Cardiac fibroblast (primary cell): ENCODE data around the gene TBX10.
"Not testable (repeated sequence)": the region's sequence is repeated elsewhere in the genome, so short reads cannot be mapped to it uniquely, and the experiment has no call there.

Experiments used
- DNase-seq, 2 donors: peaks; one replicate each; pipeline versions ENCODE4 v3.0.0 to v3.0.0-alpha.2; 2010; ENCODE audit warnings: low read depth in 2 of 2
- H3K4me3 ChIP-seq, 2 donors: replicated peaks in 1 of 2; 1 replicate in 1 of 2; 2 replicates in 1 of 2; pipeline ENCODE4 v1.5.1; 2011; ENCODE audit warnings: low read depth in 2 of 2, low read length in 2 of 2, mild to moderate bottlenecking in 2 of 2, moderate library complexity in 1 of 2
- TF ChIP-seq, protein P1 (sequence below): IDR thresholded peaks from one replicate; pipeline ENCODE4 v1.5.1; 2011; ENCODE audit warnings: low read depth, mild to moderate bottlenecking, low read length, inconsistent platforms

TBX10 gene

DNA sequence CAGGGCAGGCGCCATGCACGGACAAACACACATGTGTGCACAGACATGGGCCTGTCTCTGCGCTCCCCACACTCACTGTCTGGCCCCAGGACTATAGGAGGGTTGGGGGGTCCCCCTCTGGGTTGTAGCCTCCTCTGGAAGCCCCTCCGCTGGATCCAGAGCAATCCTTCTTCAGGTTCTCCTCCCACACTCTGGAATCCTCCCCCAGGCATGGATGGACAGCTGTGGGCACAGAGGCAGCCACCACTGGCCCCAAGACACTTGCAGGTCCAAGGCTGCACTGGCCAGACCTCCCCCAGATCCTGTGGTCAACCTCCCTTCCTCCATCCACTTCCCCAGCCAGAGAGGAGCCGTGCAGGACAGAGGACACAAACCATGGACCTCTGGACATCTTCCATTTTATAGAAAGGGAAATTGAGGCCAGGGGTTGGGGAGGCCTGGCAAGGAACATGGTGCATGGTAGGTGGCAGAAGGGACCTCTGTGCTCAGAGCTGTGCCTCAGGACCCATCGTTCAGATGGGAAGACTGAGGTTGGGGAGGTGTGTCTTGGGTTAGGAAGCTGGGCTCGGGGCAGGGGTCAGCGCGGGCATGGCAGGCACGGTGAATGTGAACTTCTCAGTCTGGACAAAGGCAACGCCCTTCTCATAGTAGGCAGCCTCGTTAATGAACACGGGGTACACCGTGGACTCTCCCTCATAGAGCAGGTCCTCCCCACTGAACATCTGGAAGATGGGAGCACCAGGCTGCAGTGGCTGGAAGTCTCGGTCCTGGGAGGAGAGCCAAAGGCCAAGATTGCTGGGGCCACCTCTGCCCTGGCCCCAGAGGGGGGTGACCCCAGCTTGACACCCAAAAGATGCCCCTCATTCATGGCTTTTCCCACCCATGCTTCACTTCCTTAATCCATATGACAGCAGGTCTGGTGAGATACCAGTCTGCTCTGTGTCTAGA is 2.9 kb upstream of the TBX10 start:
- DNase-seq = no peak
- H3K4me3 ChIP-seq = no peak overlapping the region
- TF ChIP-seq, protein P1, sequence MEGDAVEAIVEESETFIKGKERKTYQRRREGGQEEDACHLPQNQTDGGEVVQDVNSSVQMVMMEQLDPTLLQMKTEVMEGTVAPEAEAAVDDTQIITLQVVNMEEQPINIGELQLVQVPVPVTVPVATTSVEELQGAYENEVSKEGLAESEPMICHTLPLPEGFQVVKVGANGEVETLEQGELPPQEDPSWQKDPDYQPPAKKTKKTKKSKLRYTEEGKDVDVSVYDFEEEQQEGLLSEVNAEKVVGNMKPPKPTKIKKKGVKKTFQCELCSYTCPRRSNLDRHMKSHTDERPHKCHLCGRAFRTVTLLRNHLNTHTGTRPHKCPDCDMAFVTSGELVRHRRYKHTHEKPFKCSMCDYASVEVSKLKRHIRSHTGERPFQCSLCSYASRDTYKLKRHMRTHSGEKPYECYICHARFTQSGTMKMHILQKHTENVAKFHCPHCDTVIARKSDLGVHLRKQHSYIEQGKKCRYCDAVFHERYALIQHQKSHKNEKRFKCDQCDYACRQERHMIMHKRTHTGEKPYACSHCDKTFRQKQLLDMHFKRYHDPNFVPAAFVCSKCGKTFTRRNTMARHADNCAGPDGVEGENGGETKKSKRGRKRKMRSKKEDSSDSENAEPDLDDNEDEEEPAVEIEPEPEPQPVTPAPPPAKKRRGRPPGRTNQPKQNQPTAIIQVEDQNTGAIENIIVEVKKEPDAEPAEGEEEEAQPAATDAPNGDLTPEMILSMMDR = no peak

GRCh38 chr11:67641338-67642172 is 2.0 kb upstream of the TBX10 start:
- no peak for DNase-seq
- H3K4me3 ChIP-seq = no peak overlapping the region
- TF ChIP-seq, protein P1 = no peak

- TF ChIP-seq, protein P1 = no peak
These were observed 1.3 kb upstream of the TBX10 start for GRCh38 chr11:67640758-67641337.

GRCh38 chr11:67640021-67640757 is 626 bp upstream of the TBX10 start:
- H3K4me3 ChIP-seq = no peak overlapping the region
- peak; percentile 60 for DNase-seq
- TF ChIP-seq, protein P1 = peak; percentile 78

More at GRCh38 chr11:67640758-67641337, 1.3 kb upstream of the TBX10 start:
- no peak overlapping the region for H3K4me3 ChIP-seq
- no peak for DNase-seq

DNA sequence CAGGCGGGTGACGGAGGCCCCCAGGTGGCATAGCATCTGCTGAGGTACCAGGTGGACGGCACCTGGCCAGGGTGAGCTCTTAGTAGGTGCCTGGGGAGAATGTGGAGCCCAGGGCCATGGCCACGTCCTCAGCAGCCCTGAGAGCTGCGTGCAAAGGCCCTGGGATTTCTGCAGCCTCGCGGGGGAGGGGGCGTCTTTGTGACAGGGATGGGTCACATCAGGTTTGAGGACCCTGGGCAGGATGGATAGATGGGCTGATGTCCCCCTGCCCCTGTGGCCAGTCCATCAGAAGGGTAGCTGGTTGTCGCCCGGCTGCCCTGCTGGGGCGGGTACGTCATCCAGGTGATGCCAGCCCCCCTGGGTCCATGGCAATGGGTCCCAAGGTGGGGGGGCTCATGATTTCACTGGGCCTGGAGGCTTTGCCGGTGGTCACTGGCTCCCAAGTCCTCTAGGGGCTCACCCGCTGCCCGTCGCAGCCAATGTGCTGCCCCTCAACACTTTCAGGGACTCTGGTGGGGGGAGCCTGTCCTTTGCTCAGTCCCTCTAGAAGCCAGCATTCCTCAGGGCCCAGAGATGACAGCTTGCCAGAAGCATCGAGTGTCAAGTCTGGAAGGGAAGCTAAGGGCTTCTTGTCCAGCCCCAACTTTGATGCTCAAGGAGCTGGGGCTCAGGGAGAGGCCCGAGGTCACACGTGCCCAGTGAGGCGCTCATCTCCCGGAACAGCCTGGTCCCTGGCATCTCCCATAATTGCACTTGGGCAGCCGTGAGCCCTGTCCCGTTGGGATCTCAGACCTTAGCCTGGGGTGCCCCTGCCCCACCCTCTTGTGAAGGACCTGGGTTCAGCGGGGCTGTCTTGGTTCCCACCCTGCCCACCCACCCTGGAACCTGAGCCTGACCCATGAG is 777 bp downstream of the TBX10 start:
- H3K4me3 ChIP-seq = no peak overlapping the region
- TF ChIP-seq, protein P1 = no peak
- DNase-seq = no peak

GRCh38 chr11:67637441-67637840 is 2.1 kb downstream of the TBX10 start:
- DNase-seq, H3K4me3 ChIP-seq: not testable (repeated sequence)
